Keratinocyte (primary cell): ENCODE data around the gene SPOCK3. TPM values are rescaled to one million over a fixed set of nuclear protein-coding genes. Genes with fewer than 3 reads are reported as not detected.

Experiments used
- DNase-seq: peaks from one replicate; pipeline ENCODE4 v3.0.0-alpha.2; 2011; ENCODE audit warnings: low read depth, missing footprints, low spot score
- FAIRE-seq: peaks from 2 replicates; lab custom pipeline; 2011; peaks lifted over from hg19 to GRCh38; lab: Jason Lieb, UNC
- H2AFZ ChIP-seq: 2 replicates; pipeline ENCODE4 v1.6.0; 2012; ENCODE audit warnings: low read length, control low read depth, inconsistent platforms; ENCODE audit not compliant: control insufficient read depth
- H3K27ac ChIP-seq: 2 replicates; pipeline ENCODE4 v1.5.1; 2011; ENCODE audit warnings: low read length; ENCODE audit not compliant: control insufficient read depth, insufficient read depth
- H3K27me3 ChIP-seq: 3 replicates; pipeline ENCODE4 v1.6.0; 2011; ENCODE audit warnings: low read length; ENCODE audit not compliant: control insufficient read depth, insufficient read depth; ENCODE audit errors: extremely low read depth
- H3K36me3 ChIP-seq, 2 experiments: 2 replicates in 1 of 2; 3 replicates in 1 of 2; pipeline ENCODE4 v1.5.1; 2011; ENCODE audit warnings: low read length in 2 of 2, mild to moderate bottlenecking in 1 of 2; ENCODE audit not compliant: control insufficient read depth in 2 of 2, insufficient read depth in 2 of 2; ENCODE audit errors: extremely low read depth in 1 of 2
- H3K4me1 ChIP-seq: 3 replicates; pipeline ENCODE4 v1.5.1; 2011; ENCODE audit warnings: low read length; ENCODE audit not compliant: control insufficient read depth, insufficient read depth; ENCODE audit errors: extremely low read depth
- H3K4me2 ChIP-seq: 3 replicates; pipeline ENCODE4 v1.6.0; 2011; ENCODE audit warnings: low read depth, low read length; ENCODE audit not compliant: control insufficient read depth, insufficient read depth; ENCODE audit errors: extremely low read depth
- H3K4me3 ChIP-seq, 3 experiments: fragments of 200-600 bp in 1 of 3; sonication (generic) in 1 of 3; 2 replicates in 2 of 3; 3 replicates in 1 of 3; pipeline ENCODE4 v1.5.1; 2011 to 2016; ENCODE audit warnings: low read length in 3 of 3, mild to moderate bottlenecking in 3 of 3, control low read depth in 2 of 3, inconsistent platforms in 1 of 3, low read depth in 1 of 3, mixed read lengths in 1 of 3, mixed run types in 1 of 3, moderate library complexity in 1 of 3; ENCODE audit not compliant: control insufficient read depth in 2 of 3, insufficient read depth in 2 of 3; ENCODE audit errors: extremely low read depth in 1 of 3
- H3K79me2 ChIP-seq: 2 replicates; pipeline ENCODE4 v1.6.0; 2012; ENCODE audit warnings: low read length; ENCODE audit not compliant: control insufficient read depth, insufficient read depth
- H3K9ac ChIP-seq: 3 replicates; pipeline ENCODE4 v1.6.0; 2011; ENCODE audit warnings: low read length; ENCODE audit not compliant: control insufficient read depth, insufficient read depth; ENCODE audit errors: extremely low read depth
- H3K9me1 ChIP-seq: 3 replicates; pipeline ENCODE4 v1.6.0; 2011; ENCODE audit warnings: low read length; ENCODE audit not compliant: control insufficient read depth, insufficient read depth; ENCODE audit errors: extremely low read depth
- H3K9me3 ChIP-seq: 2 replicates; pipeline ENCODE4 v1.5.1; 2012; ENCODE audit warnings: low read depth, low read length; ENCODE audit not compliant: control insufficient read depth
- H4K20me1 ChIP-seq: 3 replicates; pipeline ENCODE4 v1.6.0; 2011; ENCODE audit warnings: low read length; ENCODE audit not compliant: control insufficient read depth, insufficient read depth; ENCODE audit errors: extremely low read depth
- EZH2 ChIP-seq: IDR thresholded peaks from one replicate; pipeline ENCODE4 v1.6.1; 2012; ENCODE audit warnings: inconsistent platforms, mild to moderate bottlenecking, low read length, moderate library complexity
- dilution Hi-C: fragments of 300-500 bp; cut with MboI; formaldehyde crosslinking; loops from one replicate; pipeline ENCODE4 v1.7.0; 2020; ENCODE audit warnings: low sequenced_read_pairs; ENCODE audit not compliant: extremely low pct_ligation_motif_present
- polyA plus RNA-seq, 5 experiments: library from polyadenylated mRNA; depleted of rRNA in 3 of 5; stranded (reverse) in 3 of 5; stranded (forward) in 1 of 5; unstranded in 1 of 5; fragments of >200 nt; gene quantifications; 1 replicate in 1 of 5; 2 replicates in 3 of 5; 3 replicates in 1 of 5; pipeline versions ENCODE4 v1.2.1 to v1.2.3, GENCODE V29; 2011 to 2012; ENCODE audit warnings: missing spikeins in 2 of 5, low read depth in 1 of 5, low replicate concordance in 1 of 5
- TF ChIP-seq, protein P1 (sequence below), 3 experiments: IDR thresholded peaks in 1 of 3; conservative IDR thresholded peaks in 1 of 3; optimal IDR thresholded peaks in 1 of 3; 2 replicates in 2 of 3; 3 replicates in 1 of 3; pipeline versions ENCODE3 to v1.5.1; 2011; ENCODE audit warnings: low read length in 3 of 3, mild to moderate bottlenecking in 3 of 3, moderate library complexity in 2 of 3, control low read depth in 1 of 3, inconsistent platforms in 1 of 3; ENCODE audit not compliant: insufficient read depth in 2 of 3; ENCODE audit errors: extremely low read depth in 1 of 3

Gene SPOCK3
- polyA plus RNA-seq, 1 donor (not counting 4 experiments of a cell fraction or from before 2014, with no cell fraction given): not detected

DNA sequence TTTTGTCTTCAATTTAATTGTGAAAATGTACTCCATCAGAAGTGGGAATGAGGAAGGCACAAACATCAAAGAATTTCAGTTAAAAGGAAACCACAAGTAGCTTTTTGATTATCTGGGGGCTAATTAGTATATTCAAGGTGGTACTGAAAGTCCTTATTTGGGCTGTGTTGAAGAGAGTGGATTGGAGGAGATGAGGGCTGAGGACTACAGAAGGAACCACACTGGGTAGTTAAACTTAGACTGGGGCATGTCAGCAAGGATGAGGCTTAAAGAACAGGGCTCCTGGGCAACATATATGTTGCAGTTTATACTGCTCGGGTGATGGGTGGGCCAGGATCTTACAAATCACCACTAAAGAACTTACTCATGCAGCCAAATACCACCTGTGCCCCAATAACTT is 346.8 kb downstream of the SPOCK3 start:
- FAIRE-seq: no peak
- no peaks in the 10 kb centered on the region for H3K36me3 ChIP-seq

DNA sequence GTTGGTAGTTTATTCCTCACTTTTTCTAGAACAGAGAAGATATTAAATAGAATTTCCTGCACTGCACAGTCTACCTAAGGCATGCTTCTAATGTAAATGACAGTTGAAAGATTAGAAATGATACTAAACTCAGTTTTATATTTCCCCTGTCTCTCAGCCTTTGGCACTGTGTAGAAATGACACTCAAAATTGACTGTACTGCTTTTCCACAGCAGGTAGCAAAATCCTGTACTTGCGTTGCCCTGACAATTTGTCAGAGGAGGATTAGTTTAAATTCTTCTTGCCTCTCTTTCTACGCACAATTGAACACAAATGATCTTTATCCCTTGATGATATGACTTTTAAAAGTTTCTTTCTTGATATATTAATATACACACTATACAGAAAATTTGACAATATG is 347.6 kb downstream of the SPOCK3 start:
- H3K4me3 ChIP-seq: no peak overlapping the region
- H3K36me3 ChIP-seq: no peaks in the 10 kb centered on the region
- H3K27me3 ChIP-seq: no peaks in the 10 kb centered on the region
- H3K9ac ChIP-seq: no peak overlapping the region
- no peak overlapping the region for H3K27ac ChIP-seq
- no peak for TF ChIP-seq EZH2
- TF ChIP-seq, protein P1, sequence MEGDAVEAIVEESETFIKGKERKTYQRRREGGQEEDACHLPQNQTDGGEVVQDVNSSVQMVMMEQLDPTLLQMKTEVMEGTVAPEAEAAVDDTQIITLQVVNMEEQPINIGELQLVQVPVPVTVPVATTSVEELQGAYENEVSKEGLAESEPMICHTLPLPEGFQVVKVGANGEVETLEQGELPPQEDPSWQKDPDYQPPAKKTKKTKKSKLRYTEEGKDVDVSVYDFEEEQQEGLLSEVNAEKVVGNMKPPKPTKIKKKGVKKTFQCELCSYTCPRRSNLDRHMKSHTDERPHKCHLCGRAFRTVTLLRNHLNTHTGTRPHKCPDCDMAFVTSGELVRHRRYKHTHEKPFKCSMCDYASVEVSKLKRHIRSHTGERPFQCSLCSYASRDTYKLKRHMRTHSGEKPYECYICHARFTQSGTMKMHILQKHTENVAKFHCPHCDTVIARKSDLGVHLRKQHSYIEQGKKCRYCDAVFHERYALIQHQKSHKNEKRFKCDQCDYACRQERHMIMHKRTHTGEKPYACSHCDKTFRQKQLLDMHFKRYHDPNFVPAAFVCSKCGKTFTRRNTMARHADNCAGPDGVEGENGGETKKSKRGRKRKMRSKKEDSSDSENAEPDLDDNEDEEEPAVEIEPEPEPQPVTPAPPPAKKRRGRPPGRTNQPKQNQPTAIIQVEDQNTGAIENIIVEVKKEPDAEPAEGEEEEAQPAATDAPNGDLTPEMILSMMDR (optimal IDR thresholded peaks at IDR 0.05 in 1 of 3, IDR thresholded peaks at IDR 0.05 in 1 of 3, conservative IDR thresholded peaks at IDR 0.05 in 1 of 3; ENCODE audit: extremely low read depth in 1 of 3, insufficient read depth in 2 of 3, low read length in 3 of 3): no peak
- no peak overlapping the region for H2AFZ ChIP-seq
- dilution Hi-C loops: no loop called here
- DNase-seq (no peak), FAIRE-seq (no peak)
- H3K79me2 ChIP-seq: no peaks in the 10 kb centered on the region
- H3K4me2 ChIP-seq: no peak overlapping the region
- no peaks in the 10 kb centered on the region for H3K9me3 ChIP-seq
- H4K20me1 ChIP-seq: no peaks in the 10 kb centered on the region
- no peaks in the 10 kb centered on the region for H3K9me1 ChIP-seq
- no peaks in the 10 kb centered on the region for H3K4me1 ChIP-seq

More for the DNA sequence above, 346.8 kb downstream of the SPOCK3 start:
- dilution Hi-C loops: no loop called here
- no peak for DNase-seq
- Histone ChIP-seq H3K4me1 (no peaks in the 10 kb centered on the region), H3K9me1 (no peaks in the 10 kb centered on the region), H3K9me3 (no peaks in the 10 kb centered on the region), H3K27ac (no peak overlapping the region), H3K4me3 (no peak overlapping the region), H3K79me2 (no peaks in the 10 kb centered on the region), H3K4me2 (no peak overlapping the region), H4K20me1 (no peaks in the 10 kb centered on the region), H3K27me3 (no peaks in the 10 kb centered on the region), H2AFZ (no peak overlapping the region), H3K9ac (no peak overlapping the region)
- TF ChIP-seq, protein P1 (optimal IDR thresholded peaks at IDR 0.05 in 1 of 3, IDR thresholded peaks at IDR 0.05 in 1 of 3, conservative IDR thresholded peaks at IDR 0.05 in 1 of 3; ENCODE audit: extremely low read depth in 1 of 3, insufficient read depth in 2 of 3, low read length in 3 of 3): no peak
- no peak for TF ChIP-seq EZH2
